ENCODE results near the gene SARS2. TPM values are rescaled to one million over a fixed set of nuclear protein-coding genes. Genes with fewer than 3 reads are reported as not detected.
"Not testable (repeated sequence)": the region's sequence is repeated elsewhere in the genome, so short reads cannot be mapped to it uniquely, and the experiment has no call there.

Gene SARS2
- total RNA-seq, 1 donor from 2014 or later, result 21.6 TPM

DNA sequence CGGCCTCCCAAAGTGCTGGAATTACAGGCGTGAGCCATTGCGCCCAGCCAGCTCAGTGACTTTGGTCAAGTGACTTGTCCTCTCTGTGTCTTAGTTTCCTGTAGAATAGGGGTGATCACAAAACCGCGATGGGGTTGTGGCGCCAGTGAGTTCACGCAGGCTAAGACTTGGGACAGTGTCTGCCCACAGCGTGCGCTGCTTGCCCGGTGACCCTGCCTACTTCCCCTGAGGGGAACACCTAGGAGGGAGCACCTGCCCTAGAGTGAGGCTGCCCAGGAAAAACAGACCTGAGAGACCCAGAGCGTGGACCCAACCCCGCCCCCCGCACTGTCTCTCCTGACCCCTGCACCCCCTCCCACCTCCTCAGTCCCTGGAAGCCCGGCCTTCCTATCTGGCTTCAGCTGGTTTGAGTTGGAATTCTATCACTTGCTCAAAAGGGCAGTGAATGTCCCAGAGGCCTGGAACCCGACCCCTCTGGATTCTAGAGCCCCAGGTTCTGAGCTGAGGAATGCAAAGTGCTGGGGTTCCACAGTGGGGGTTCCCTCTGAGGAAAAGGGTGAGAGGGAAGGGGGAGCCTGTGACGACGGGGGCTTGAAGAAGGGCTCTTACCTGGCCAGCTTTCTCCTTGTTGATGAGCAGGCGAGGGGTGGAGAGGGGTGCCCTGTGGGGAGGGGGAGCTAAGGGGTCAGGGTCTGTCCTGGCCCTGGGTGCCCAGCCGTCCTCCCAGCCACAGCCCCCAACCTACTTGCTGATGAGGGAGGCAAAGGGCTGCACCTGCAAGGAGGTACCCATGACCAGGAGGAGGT lies 50.3 kb downstream of the SARS2 start:
- ATAC-seq (no peak), DNase-seq (no peak)
- peaks cover 20% of the 10 kb centered on the region for H3K4me1 ChIP-seq
- intact Hi-C loops (cut with DNase I), result no loop called here
- H3K27ac ChIP-seq, result no peak overlapping the region
- TF ChIP-seq, protein P1, sequence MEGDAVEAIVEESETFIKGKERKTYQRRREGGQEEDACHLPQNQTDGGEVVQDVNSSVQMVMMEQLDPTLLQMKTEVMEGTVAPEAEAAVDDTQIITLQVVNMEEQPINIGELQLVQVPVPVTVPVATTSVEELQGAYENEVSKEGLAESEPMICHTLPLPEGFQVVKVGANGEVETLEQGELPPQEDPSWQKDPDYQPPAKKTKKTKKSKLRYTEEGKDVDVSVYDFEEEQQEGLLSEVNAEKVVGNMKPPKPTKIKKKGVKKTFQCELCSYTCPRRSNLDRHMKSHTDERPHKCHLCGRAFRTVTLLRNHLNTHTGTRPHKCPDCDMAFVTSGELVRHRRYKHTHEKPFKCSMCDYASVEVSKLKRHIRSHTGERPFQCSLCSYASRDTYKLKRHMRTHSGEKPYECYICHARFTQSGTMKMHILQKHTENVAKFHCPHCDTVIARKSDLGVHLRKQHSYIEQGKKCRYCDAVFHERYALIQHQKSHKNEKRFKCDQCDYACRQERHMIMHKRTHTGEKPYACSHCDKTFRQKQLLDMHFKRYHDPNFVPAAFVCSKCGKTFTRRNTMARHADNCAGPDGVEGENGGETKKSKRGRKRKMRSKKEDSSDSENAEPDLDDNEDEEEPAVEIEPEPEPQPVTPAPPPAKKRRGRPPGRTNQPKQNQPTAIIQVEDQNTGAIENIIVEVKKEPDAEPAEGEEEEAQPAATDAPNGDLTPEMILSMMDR (IDR thresholded peaks at IDR 0.05), result no peak
- H3K9me3 ChIP-seq, result no peaks in the 10 kb centered on the region
- no peak overlapping the region for H3K4me3 ChIP-seq
- H3K27me3 ChIP-seq, result no peaks in the 10 kb centered on the region
- peaks cover 31% of the 10 kb centered on the region for H3K36me3 ChIP-seq

DNA sequence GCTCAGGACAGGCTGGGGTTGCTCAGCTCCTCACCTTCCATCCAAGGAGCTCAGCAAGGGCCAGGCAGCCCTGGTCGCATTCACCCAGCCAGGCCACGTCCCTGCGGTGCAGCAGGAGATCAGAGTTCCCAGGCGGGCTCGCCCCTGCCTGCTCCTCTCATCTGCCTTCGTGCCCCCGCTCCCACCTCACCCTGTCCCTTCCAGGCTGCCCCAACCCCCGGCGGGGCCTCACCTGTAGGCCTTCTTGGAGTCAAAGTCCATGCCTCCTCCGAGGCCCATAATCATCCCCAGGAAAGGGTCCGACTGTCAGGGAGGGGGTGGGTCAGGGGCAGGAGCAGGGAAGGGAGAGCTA lies 51.2 kb downstream of the SARS2 start:
- no peaks in the 10 kb centered on the region for H3K27me3 ChIP-seq
- intact Hi-C loops (cut with DNase I), result no loop called here
- TF ChIP-seq, protein P1 (IDR thresholded peaks at IDR 0.05), result no peak
- no peak for DNase-seq
- H3K27ac ChIP-seq, result no peak overlapping the region
- H3K36me3 ChIP-seq, result peaks cover 31% of the 10 kb centered on the region
- H3K9me3 ChIP-seq, result no peaks in the 10 kb centered on the region
- H3K4me1 ChIP-seq, result peaks cover 20% of the 10 kb centered on the region
- no peak overlapping the region for H3K4me3 ChIP-seq
- ATAC-seq, result no peak

DNA sequence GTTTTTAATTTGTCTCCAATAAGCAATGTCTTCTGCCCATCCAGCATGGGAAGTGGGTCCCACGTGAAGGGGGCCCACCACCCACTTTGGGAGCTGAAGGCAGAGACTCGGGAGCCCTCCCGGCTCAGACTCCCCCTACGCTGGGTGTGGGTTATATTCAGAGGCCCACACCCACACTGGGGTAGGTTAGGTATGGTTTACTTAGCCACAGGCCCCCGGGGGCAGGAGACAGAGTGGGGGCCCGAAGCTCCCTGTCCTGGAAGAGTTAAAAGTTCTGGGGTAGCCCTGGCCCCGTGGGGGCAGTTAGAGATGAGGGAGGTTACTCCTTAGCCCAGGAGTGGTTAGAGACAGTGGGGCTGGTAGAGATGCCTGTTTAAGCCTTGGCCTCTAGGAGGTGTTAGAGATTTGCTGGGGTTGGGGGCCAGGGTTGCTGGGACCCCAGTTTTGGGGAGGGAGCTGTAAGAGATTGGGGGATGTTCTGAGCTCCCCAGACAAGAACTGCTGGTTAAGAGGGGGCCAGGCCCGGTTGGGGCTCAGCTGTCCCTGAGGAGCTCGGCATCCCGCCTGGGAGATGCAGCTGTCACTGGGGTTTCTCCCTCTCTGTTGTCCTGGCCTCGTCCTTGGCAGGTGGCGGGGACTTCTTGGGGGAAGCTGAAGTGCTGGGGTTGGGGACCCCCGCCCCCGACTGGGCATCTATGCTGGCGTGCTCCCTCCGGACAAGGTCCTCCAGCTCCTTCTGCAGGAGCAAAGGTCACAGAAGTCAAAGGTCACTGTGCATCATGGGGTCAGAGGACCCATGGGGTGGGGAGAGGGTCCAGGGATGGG lies 51.8 kb downstream of the SARS2 start:
- H3K9me3 ChIP-seq, result no peaks in the 10 kb centered on the region
- peaks cover 20% of the 10 kb centered on the region for H3K4me1 ChIP-seq
- peak overlapping the region; percentile 87 for H3K27ac ChIP-seq
- ATAC-seq, result no peak
- H3K4me3 ChIP-seq, result peak overlapping the region; percentile 35
- H3K27me3 ChIP-seq, result no peaks in the 10 kb centered on the region
- H3K36me3 ChIP-seq, result peaks cover 31% of the 10 kb centered on the region
- TF ChIP-seq, protein P1 (IDR thresholded peaks at IDR 0.05), result no peak
- no peak for DNase-seq
- intact Hi-C loops (cut with DNase I), result no loop called here

DNA sequence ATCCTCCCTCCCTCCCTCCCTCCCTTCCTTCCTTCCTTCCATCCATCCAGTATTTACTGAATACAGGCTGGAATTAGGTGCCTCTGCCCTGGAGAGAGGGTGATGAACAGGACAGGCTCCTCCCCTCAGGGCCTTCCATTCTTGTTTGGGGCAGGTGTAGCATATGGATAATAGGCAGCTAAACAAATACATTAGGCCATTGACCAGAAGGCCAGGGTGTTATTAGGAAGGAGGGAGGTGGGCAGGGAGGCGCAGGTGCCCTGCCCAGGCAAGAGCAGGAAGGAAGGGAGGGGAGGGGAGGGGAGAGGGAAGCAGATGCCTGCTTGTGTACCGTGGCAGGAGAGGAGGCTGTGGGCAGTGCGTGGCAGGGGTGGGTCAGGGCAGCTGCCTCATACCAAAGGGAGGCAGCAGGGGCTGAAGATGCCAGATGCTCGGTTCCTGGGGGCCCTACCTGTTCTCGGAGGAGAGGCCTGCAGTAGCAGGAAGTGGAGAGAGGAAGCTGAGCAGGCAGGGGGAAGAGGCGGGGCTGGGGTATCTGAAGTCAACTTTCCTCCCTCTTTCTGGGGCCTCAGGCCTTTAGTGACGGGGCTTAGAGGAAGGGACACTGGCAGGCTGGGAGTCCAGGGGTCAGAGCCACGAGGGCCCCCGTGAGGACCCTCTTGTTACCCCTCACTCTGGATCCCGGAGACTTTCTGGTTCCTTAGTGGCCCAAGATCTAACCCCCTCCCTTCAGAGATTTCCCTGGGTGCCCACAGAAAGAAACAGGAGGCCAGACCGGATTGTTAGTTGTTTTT lies 52.6 kb downstream of the SARS2 start, which contains the start of gene RINL:
TSS of gene RINL (minus strand) at position 495 of the 794 bp plus-strand sequence. CDS start 1,533 bp downstream, outside the sequence.
- peak within 1 kb of the TSS; percentile 87 for H3K27ac ChIP-seq
- H3K36me3 ChIP-seq, result peaks cover 23% of the 10 kb centered on the region
- no peaks in the 10 kb centered on the region for H3K9me3 ChIP-seq
- H3K4me1 ChIP-seq, result peaks cover 20% of the 10 kb centered on the region
- H3K4me3 ChIP-seq, result peak within 1 kb of the TSS; percentile 35
- TF ChIP-seq, protein P1 (IDR thresholded peaks at IDR 0.05), result no peak
- peak; percentile 76 for DNase-seq
- intact Hi-C loops (cut with DNase I), result no loop called here
- H3K27me3 ChIP-seq, result no peaks in the 10 kb centered on the region
- ATAC-seq, result peak; percentile 78

DNA sequence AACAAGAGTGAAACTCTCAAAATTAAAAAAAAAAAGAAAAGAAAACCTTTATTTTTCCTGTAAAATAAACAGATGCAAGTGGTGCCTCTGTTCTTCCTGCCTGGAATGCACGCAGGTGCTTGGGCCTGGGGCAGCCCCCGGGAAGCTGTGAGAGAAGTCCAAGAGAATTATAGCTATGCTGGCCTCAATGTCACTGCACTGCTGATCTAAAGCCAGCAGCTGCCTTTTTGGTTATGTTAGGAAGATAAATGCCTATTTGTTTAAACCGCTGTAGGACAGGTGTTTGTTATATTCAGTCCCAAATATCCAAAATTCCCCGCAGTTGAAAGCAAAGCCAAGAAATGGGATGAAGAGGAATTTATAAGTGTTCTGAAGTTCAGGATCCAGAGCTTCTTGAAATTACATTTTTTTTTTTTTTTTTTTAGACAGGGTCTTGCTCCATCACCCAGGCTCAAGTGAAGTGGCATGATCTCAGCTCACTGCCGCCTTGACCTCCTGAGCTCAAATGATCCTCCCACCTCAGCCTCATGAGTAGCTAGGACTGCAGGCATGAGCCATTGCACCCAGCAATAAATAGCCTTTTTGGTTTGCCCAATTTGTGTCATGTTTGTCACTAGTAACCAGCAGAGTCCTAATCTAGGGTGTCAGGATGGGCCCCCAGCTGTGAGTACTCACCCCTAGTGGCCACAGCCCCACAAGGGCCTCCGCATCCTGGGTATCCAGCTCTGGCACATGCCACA lies 54.7 kb downstream of the SARS2 start:
- TF ChIP-seq, protein P1 (IDR thresholded peaks at IDR 0.05), result no peak
- DNase-seq, result no peak
- ATAC-seq, result no peak
- Histone ChIP-seq H3K4me1 (peaks cover 20% of the 10 kb centered on the region), H3K36me3 (peaks cover 4% of the 10 kb centered on the region), H3K4me3 (no peak overlapping the region), H3K9me3 (no peaks in the 10 kb centered on the region), H3K27ac (no peak overlapping the region), H3K27me3 (no peaks in the 10 kb centered on the region)
- intact Hi-C loops (cut with DNase I), result no loop called here

DNA sequence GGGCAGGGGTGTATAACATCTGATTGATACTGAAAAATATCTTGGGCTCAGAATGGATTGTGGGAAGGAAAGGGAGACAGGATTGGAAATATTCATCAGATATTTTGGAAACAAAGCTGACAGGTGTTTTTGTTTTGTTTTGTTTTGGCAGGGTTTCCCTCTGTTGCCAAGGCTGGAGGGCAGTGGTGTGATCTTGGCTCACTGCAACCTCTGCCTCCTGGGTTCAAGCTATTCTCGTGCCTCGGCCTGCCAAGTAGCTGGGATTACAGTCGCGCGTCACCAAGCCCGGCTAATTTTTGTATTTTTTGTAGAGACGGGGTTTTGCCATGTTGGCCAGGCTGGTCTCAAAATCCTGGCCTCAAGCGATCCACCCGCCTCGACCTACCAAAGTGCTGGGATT lies 57.2 kb downstream of the SARS2 start:
- H3K4me1 ChIP-seq, result peaks cover 28% of the 10 kb centered on the region
- intact Hi-C loops (cut with DNase I); H3K4me3 ChIP-seq; ATAC-seq; H3K36me3 ChIP-seq; DNase-seq; H3K9me3 ChIP-seq; H3K27me3 ChIP-seq; H3K27ac ChIP-seq: not testable (repeated sequence)
